CD4-positive, alpha-beta T cell treated with Interleukin-10 for 1 hour (primary cell): ENCODE data around the gene LUZP1.

Experiments
- DNase-seq: peaks from one replicate; pipeline ENCODE4 v3.0.0-alpha.2; 2020

Gene LUZP1

GRCh38 chr1:23080885-23081284, 87.8 kb downstream of the LUZP1 start:
- DNase-seq, result no peak

GRCh38 chr1:23079025-23079424, 89.6 kb downstream of the LUZP1 start:
- DNase-seq, result no peak

DNA sequence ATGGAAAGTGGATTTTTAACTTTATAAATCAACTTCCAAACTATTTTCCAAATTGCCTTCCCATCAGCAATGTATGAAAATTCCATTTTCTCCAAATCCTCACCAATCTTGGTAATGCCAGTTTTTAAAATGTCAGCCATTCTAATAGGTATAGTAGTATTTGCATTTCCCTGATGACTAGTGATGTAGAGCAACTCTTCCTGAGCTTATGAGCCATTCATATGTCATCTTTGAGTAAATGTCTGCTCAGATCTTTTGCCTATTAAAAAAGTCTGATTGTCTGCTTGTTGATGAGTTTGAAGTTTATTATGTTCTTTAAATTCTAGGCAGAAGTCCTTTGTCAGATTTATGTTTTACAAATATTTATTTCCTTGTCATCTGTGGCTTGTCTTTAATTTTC, 94.6 kb downstream of the LUZP1 start:
- no peak for DNase-seq

- no peak for DNase-seq
Observed at GRCh38 chr1:23069675-23070074, 99.0 kb downstream of the LUZP1 start.

DNA sequence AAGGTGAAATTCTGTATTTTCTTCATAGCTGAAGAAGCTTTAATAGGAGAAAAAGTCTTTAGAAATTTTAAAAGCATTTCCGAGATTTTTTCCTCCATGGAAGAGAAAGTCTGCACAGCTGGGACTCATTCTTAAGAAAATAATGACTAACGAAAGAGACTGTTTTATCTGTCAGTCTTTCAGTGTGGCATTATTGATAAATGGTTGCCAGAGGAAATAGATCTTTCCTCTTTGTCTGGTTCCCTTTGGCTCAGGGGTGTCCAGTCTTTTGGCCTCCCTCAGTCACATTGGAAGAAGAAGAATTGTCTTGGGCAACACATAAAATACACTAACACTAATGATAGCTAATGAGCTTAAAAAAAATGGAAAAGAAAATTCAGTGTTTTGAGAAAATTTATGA, 99.5 kb downstream of the LUZP1 start:
- DNase-seq, result no peak

DNA sequence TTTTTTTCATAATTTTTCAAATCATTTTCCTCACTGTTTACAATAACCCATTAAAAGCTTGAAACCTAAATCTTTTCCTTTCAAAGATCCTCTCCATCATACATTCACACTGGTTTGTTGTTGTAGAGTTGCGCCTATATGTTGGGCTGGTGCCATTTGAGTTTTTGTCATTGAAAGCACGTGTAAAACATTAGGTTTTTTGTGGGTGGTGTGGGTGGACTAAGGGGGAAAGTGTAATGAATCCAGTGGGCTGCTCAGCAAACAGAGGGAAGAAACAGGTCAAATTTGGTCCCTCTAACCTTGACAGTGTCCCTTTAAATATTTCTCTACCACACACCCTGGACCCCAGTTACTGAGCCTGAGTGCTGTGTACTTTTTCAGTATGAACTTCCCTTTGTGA, 102.6 kb downstream of the LUZP1 start:
- DNase-seq, result no peak

- no peak for DNase-seq
Observed at GRCh38 chr1:23065385-23065784, 103.3 kb downstream of the LUZP1 start.

- no peak for DNase-seq
Observed at GRCh38 chr1:23062271-23062670, 106.4 kb downstream of the LUZP1 start.

DNA sequence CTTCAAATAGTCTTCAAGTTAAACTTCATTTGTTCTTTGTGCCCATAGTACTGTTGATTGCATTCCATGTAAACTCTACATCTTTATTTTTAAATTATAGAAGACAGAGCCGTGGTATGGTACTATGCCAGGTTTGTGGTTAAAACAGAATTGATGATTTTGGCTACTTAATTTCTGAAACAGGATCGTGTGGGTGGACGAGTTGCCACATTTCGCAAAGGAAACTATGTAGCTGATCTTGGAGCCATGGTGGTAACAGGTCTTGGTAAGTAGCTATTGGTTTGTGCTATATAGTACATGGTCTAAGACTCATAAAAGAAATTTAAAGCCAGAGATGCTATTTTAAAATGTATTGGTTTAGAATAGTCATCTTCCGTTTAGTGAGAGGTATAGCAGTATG, 111.4 kb downstream of the LUZP1 start:
- DNase-seq, result no peak

DNA sequence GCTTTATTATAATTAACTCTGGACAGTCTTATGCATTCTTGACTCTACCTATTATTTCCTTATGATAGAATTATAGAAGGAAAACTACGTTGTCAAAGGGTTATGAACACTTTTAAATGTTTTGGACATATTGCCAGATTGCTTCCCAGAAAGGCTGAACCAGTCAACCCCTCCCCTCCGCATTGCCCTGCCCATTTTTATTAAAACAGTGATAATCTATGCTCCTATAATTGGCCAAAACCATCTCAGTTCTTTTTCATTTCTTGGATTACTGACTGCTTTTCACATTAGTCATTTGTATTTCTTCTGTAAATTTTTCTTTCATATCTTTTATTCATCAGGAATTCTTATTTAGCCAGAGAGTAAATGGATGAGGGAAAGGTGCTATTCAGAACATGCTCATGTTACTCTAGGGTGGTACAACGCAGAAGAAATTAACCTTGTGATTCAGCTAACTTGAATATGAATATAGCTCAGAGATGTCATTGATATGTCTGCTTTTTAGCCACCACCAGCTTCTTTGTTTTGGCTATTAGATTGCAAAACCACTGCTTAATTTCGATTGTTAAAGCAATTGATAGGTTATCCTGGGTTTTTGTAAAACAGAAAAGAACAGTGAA, 117.3 kb downstream of the LUZP1 start:
- no peak for DNase-seq

GRCh38 chr1:23050201-23050600, 118.5 kb downstream of the LUZP1 start:
- no peak for DNase-seq

GRCh38 chr1:23044035-23044434, 124.6 kb downstream of the LUZP1 start:
- DNase-seq, result no peak

DNA sequence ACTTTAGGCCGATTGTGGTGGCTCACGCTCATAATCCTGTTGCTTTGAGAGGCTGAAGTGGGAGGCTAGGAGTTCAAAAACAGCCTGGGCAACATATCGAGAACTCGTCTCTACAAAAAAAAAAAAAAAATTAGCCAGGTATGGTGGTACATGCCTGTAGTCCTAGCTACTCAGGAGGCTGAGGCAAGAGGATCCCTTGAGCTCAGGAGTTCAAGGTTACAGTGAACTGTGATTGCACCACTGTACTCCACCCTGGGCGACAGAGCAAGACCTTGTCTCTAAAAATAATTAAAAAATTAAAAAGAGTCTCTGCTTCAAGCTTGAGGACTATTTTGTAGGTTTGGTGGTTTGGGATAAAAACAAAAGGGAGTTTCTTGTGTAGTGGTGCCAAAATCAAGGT, 128.1 kb downstream of the LUZP1 start:
- no peak for DNase-seq

DNA sequence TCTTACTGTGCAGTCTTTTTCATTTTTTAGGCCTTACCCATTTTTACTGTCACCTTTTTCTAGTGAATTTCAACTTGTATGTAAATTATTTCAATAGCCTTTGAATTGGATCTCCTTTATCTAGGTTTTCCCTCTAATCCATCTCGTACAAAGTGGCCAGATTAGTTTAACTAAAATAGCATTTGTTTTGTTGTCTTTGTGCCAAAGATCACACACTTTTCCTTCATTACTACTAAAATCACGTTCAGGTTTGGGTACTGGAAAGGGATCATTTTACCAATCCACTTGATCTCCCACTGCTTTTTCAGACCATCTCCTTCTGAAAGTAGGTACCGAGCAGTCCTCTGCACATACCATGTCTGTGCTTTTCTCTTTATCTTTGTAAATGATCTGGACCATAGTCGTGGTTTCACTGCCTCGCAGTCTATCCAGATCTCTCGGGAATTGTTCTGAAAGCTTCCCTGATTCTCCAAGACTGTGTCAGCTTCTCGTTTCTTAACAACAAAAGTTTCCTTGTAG, 129.3 kb downstream of the LUZP1 start:
- no peak for DNase-seq

DNA sequence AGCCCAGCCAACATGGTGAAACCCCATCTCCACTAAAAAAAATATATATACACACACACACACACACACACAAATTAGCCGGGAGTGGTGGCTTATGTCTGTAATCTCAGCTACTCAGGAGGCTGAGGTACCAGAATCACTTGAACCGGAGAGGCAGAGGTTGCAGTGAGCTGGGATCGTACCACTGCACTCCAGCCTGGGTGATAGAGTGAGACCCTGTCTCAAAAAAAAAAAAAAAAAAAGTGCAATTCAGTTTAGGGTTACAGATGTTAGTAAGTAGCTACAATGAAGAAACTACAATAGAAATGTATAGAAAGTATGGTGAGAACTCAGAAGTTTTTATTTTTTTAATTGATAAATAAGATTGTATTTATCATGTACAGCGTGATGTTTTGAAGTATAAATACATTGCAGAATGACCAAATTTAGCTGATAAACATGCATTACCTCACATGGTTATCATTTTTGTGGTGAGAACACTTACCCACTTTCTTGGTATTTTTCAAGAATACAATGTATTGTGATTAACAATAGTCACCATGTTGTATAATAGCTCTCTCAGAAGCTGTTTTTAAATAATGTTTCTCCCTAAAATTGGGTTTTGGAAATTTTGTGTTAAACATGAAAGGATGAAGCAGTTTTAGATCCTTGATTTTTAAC, 131.4 kb downstream of the LUZP1 start:
- DNase-seq, result no peak

GRCh38 chr1:23035823-23036452, 132.7 kb downstream of the LUZP1 start:
- DNase-seq, result no peak
